ENCODE results near the gene HDAC8. TPM values are rescaled to one million over a fixed set of nuclear protein-coding genes. Genes with fewer than 3 reads are reported as not detected.

The HDAC8 gene
- total and polyA plus RNA-seq, 9 of the 15 experiments (the other 6 are each of a cell fraction or from before 2014, with no cell fraction given) = 18.9 to 53.8 (median 28.7) TPM

- TF ChIP-seq ATF3 (IDR thresholded peaks at IDR 0.05) (peak; percentile 69), ATF3 (CRISPR knock-in tag; conservative IDR thresholded peaks at IDR 0.05) (no peak)
Observed at GRCh38 chrX:72402614-72403013, 170.0 kb downstream of the HDAC8 start (continued).

GRCh38 chrX:72399816-72400215 is 172.8 kb downstream of the HDAC8 start:
- ATAC-seq (no peak), FAIRE-seq (no peak), DNase-seq (ENCODE audit: extremely low read depth in 1 of 4, low spot score in 3 of 4) (no peak)
- TF ChIP-seq RFX1 (IDR thresholded peaks at IDR 0.05) (no peak), FOXM1 (IDR thresholded peaks at IDR 0.05; ENCODE audit: low read depth) (no peak), FOXM1 (CRISPR knock-in tag; IDR thresholded peaks at IDR 0.05; ENCODE audit: low read depth) (no peak), KDM1A (IDR thresholded peaks at IDR 0.05) (no peak)
- H3K27me3 ChIP-seq (ENCODE audit: control insufficient read depth in 2 of 2, insufficient read depth in 2 of 2, low read length in 2 of 2) = no peaks in the 10 kb centered on the region
- no peaks in the 10 kb centered on the region for H4K20me1 ChIP-seq (replicated peaks; ENCODE audit: control insufficient read depth, insufficient read depth, low read length)
- H3K9me3 ChIP-seq (replicated peaks; ENCODE audit: control insufficient read depth, insufficient read depth, low read depth, low read length) = no peaks in the 10 kb centered on the region
- no peaks in the 10 kb centered on the region for H3K36me3 ChIP-seq (ENCODE audit: control insufficient read depth, insufficient read depth, low read length)
- H3K9ac ChIP-seq (ENCODE audit: insufficient read depth in 1 of 2, low read depth in 2 of 2, low read length in 2 of 2) = no peak overlapping the region
- H2AFZ ChIP-seq (ENCODE audit: low read depth, low read length) = no peak overlapping the region
- H3K27ac ChIP-seq (ENCODE audit: extremely low read depth, low read depth, low read length) = no peak overlapping the region
- no peak overlapping the region for H3K4me3 ChIP-seq
- no TSS peak for BruUV-seq (replicated peaks)
- peaks cover 0 to 2% of the 10 kb centered on the region in 2 experiments; a peak in 2 of 5 replicates for H3K4me1 ChIP-seq (replicated peaks in 1 of 2; ENCODE audit: control insufficient read depth in 2 of 2, insufficient read depth in 2 of 2, low read length in 2 of 2)
- ChIA-PET CTCF (ENCODE audit: low intra/inter-chr PET ratio) (no interaction called here), POLR2A (no interaction called here)
- no peaks in the 10 kb centered on the region for H3K9me1 ChIP-seq (ENCODE audit: control insufficient read depth, insufficient read depth, low read length)
- in situ Hi-C loops (cut with MboI) = no loop called here
- no peak overlapping the region for H3K4me2 ChIP-seq (ENCODE audit: insufficient read depth, low read length)
- no peaks in the 10 kb centered on the region for H3K79me2 ChIP-seq (ENCODE audit: control insufficient read depth, insufficient read depth, low read length)
- intact Hi-C loops (cut with micrococcal nuclease) = no loop called here
